HFF-Myc (cell line): ENCODE measurements around the gene NR6A1.

Experiments used
- DNase-seq: peaks from one replicate; pipeline ENCODE4 v3.0.0-alpha.2; 2011; ENCODE audit warnings: low read depth; ENCODE audit errors: extremely low read depth
- H3K4me3 ChIP-seq: replicated peaks from 2 replicates; pipeline ENCODE4 v1.5.1; 2011; ENCODE audit warnings: low read depth, mild to moderate bottlenecking, control low read depth, low read length
- TF ChIP-seq, protein P1 (sequence below): IDR thresholded peaks from 2 replicates; pipeline ENCODE4 v1.5.1; 2012; ENCODE audit warnings: mild to moderate bottlenecking, low read depth, low read length, control low read depth; ENCODE audit errors: missing control alignments

The NR6A1 gene

GRCh38 chr9:124724415-124725067, 46.6 kb downstream of the NR6A1 start:
- H3K4me3 ChIP-seq: no peak overlapping the region
- TF ChIP-seq, protein P1, sequence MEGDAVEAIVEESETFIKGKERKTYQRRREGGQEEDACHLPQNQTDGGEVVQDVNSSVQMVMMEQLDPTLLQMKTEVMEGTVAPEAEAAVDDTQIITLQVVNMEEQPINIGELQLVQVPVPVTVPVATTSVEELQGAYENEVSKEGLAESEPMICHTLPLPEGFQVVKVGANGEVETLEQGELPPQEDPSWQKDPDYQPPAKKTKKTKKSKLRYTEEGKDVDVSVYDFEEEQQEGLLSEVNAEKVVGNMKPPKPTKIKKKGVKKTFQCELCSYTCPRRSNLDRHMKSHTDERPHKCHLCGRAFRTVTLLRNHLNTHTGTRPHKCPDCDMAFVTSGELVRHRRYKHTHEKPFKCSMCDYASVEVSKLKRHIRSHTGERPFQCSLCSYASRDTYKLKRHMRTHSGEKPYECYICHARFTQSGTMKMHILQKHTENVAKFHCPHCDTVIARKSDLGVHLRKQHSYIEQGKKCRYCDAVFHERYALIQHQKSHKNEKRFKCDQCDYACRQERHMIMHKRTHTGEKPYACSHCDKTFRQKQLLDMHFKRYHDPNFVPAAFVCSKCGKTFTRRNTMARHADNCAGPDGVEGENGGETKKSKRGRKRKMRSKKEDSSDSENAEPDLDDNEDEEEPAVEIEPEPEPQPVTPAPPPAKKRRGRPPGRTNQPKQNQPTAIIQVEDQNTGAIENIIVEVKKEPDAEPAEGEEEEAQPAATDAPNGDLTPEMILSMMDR: no peak
- DNase-seq: no peak

DNA sequence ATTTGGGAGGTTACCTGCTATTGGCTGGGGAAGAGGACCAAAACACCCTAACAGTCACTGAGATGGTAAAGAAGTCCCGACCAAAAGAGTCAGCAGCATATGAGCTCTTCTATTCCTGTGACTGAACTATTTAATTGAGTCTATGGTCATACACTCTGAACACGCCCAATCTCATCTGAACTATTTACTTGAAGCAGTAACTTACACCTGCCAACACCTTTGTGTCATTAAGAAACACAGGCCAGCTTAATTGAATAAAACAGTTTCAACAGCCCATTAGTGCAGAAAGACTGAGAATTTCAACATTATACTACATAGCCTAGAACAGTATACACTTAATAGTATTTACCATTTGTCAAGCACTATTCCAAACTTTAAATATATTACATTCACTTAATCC, 47.8 kb downstream of the NR6A1 start:
- TF ChIP-seq, protein P1: no peak
- H3K4me3 ChIP-seq: no peak overlapping the region
- no peak for DNase-seq

DNA sequence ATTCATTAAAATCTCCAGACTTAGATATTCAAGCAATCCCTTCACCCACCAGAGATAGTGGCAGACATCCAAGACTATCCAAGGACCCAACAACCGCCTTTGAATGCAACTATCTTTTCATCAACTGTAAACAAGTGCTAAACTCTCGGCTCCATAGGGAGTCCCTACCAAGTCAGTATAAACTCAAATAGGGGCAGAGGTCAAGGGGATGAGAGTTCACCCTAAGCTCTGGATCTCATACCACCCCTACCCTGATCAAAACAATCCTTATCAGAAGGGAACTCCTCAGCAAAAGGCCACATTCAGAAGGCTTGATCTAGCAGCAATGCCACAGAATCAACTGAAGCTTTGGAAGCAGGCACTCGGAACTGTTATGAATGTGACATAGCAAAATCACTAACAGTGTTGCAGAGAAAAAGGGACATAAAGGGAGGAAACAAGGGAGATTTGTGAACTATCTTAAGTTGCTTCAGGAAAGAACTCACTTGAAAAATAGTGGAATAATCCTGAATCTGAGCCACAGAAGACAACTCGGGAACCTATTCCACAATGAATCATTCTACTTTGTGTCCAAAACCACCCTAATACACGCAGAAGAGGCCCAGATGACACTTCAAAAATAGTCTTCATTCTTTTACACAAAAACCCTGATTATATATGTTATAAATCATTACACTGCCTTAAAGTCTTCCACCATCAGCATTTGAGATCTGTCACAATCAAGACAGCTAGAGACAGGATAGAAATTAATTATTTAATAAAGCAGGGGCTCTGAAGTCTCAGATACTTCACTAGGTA, 49.8 kb downstream of the NR6A1 start:
- TF ChIP-seq, protein P1: no peak
- no peak for DNase-seq
- no peak overlapping the region for H3K4me3 ChIP-seq

DNA sequence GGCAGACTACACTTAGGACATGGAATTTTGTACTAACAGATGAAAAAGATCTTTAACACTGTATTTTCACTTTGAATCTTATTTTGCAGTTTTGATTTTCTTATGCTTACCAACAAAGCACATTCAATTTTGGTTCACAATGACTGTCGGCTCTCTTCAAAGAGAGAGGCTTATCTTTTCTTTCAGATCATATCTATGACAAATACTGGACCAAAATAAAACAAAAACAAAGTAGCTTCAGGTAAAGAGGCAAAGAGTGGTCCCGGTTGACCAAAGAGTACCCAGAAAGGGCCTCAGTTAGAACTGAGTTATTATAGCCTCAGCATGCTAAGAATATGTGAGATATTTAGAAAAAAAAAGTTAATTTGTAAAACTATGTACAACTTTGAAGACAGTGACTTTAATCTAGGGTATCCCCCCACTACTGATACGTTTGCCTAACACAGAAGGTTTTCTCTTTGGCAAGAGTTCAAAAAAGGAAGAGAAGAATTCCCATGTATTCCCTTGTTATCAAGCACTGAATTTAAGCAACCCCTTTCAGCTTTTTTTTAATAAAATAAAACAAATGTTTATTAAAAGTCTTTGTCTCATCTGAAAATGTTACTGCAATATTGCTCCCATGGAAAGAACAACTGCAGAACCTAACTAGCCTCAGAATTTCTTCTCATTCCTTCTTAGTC, 50.5 kb downstream of the NR6A1 start:
- no peak for DNase-seq
- TF ChIP-seq, protein P1: no peak
- no peak overlapping the region for H3K4me3 ChIP-seq

GRCh38 chr9:124718928-124719327, 52.2 kb downstream of the NR6A1 start:
- no peak overlapping the region for H3K4me3 ChIP-seq
- TF ChIP-seq, protein P1: no peak
- DNase-seq: no peak

DNA sequence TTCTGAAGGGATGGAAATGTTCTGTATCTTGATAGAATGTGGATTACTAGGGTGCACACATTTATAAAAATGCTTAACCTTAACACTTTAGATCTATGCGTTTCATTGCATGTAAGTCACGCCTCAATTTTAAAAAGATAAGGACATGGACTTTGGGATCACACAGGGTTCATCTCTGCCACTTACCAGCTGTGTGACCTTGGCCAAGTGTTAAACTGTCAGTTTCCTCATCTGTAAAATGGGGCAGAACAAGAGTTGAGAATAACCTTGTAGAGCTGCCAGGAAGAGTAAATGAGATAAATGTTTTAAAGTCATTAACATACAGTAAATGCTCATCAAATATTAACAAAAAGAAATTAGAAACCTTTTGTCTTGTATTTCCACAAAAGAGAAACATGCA, 53.5 kb downstream of the NR6A1 start:
- DNase-seq: no peak
- TF ChIP-seq, protein P1: no peak
- H3K4me3 ChIP-seq: no peak overlapping the region
